ENCODE data around the gene TMEM165. TPM values are rescaled to one million over a fixed set of nuclear protein-coding genes. Genes with fewer than 3 reads are reported as not detected.

The TMEM165 gene
- total RNA-seq, 1 donor from 2014 or later, result 211 TPM

- DNase-seq (ENCODE audit: low spot score), result no peak
Observed at GRCh38 chr4:55399581-55399980, 3.8 kb downstream of the TMEM165 start.

DNA sequence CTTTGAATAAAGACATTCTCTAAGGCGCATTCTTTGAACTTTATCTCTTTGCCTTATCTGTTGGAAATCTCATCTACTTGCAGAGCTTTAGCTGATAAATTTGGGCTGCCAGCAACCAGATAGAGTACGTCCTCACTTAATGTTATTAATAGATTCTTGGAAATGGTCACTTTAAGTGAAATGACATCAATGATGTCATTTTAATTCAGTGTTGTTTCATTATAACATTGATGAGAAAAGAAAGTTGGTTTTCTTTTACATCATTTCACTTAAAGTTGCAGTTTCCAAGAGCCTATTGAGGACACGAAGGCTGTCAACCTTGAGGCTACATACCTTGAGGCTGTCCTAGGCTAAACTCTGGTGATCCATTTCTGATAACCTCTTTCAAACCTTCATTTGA, 9.3 kb downstream of the TMEM165 start:
- no peak for DNase-seq (ENCODE audit: low spot score)

GRCh38 chr4:55406545-55406944, 10.8 kb downstream of the TMEM165 start:
- DNase-seq (ENCODE audit: low spot score), result no peak

- no peak for DNase-seq (ENCODE audit: low spot score)
Observed at GRCh38 chr4:55407119-55407518, 11.4 kb downstream of the TMEM165 start.

- no peak for DNase-seq (ENCODE audit: low spot score)
Observed at GRCh38 chr4:55407764-55408163, 12.0 kb downstream of the TMEM165 start.

DNA sequence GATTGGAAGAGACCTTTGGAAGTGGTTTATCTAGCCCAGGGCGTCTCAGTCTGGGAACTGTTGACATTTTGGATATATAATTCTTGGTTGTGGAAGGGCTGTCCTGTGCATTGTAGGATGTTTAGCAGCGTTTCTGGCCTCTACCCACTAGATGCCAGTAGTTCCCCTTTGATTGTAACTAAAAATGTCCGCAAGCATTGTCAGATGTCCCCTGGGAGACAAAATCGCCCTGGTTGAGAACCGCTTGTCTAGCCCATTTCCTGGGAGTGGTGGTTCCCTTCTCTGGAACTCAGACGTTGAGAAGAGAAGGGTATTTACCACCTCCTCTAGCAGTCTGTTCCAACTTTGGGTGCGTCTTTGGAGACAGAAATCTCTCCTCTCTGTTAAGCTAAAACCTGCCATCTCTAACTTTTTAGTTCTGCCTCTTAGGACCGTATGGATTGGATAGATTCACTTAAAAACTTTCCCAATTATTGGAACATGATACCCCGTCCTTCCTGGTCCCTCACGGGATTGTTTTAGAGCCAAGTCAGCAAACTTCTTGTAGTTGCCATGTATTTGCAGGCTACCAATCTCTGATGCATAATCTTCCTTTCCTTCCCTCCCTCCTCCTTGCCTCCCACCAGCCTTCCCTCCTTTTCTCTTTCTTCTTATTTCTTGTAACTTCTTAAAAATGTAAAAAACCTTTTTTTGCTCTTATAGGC, 13.9 kb downstream of the TMEM165 start:
- no peak for DNase-seq (ENCODE audit: low spot score)

DNA sequence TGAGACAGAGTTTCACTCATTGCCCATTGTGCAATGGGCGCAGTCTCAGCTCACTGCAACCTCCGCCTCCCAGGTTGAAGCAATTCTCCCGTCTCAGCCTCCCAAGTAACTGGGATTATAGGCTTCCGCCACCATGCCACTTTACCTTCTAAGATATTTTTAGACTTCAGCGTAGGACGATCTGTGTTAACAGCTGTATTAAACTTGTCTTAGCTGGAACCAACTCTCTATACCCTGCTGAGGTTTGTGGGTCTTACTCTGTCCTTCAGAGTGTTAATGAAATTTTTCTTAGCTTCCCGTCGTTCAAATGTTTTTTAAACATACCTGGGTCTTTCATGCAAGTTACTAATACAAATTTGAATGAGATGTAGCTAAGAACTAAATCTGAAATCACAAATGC, 14.7 kb downstream of the TMEM165 start:
- no peak for DNase-seq (ENCODE audit: low spot score)

DNA sequence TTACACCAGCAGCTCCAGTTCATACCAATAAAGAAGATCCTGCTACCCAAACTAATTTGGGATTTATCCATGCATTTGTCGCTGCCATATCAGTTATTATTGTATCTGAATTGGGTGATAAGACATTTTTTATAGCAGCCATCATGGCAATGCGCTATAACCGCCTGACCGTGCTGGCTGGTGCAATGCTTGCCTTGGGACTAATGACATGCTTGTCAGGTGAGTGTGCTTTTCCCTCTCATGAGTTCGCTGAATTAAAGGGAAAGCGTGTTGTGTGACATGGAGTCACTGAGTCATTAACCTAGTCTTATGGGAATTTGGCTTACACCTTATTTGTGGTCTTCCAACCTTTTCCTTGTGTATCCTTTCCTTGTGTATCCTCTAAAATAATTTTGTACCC, 15.9 kb downstream of the TMEM165 start:
- no peak for DNase-seq (ENCODE audit: low spot score)

GRCh38 chr4:55416176-55416575, 20.4 kb downstream of the TMEM165 start:
- DNase-seq (ENCODE audit: low spot score), result no peak

DNA sequence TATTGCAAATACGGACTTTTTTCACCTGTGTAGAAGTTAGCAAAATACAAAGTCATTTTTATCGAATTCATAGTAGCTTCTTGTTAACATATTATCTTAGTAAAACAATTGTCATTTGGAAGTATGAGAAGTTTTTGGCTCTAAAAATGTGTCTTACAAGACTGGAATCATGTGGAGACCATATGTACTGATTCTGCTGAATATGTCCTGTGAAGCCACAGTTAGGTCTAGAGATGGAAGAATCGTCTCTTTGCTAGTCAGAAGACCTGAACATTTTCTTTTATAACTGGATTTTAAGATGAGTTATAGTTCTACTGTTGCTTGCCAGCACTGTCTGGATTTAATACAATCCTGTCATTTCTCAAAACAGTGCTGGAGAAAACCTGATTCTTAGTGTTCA, 29.0 kb downstream of the TMEM165 start:
- no peak for DNase-seq (ENCODE audit: low spot score)

- DNase-seq (ENCODE audit: low spot score), result no peak
Observed at GRCh38 chr4:55431710-55432336, 36.1 kb downstream of the TMEM165 start.

GRCh38 chr4:55435141-55435841, 39.5 kb downstream of the TMEM165 start:
- DNase-seq (ENCODE audit: low spot score), result no peak

- no peak for DNase-seq (ENCODE audit: low spot score)
Observed at GRCh38 chr4:55437356-55437796, 41.6 kb downstream of the TMEM165 start.

GRCh38 chr4:55437823-55438222, 42.1 kb downstream of the TMEM165 start:
- DNase-seq (ENCODE audit: low spot score), result no peak

- no peak for DNase-seq (ENCODE audit: low spot score)
Observed at GRCh38 chr4:55438314-55438713, 42.6 kb downstream of the TMEM165 start.

DNA sequence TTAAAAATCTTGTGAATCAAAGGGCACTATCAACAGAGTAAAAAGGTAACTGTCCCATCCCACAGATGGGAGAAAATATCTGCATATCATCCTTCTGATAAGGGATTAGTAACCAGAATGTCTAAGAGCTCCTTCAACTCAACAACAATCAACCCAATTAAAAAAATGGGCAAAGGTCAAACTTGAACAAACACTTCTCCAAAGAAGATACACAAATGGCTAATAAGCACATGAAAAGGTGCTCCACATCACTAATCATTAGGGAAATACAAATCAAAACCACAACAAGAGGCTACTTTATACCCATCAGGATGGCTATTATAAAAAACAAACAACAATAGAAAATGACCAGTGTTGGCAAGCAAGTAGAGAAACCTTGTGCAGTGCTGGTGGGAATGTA, 43.3 kb downstream of the TMEM165 start:
- DNase-seq (ENCODE audit: low spot score), result no peak

DNA sequence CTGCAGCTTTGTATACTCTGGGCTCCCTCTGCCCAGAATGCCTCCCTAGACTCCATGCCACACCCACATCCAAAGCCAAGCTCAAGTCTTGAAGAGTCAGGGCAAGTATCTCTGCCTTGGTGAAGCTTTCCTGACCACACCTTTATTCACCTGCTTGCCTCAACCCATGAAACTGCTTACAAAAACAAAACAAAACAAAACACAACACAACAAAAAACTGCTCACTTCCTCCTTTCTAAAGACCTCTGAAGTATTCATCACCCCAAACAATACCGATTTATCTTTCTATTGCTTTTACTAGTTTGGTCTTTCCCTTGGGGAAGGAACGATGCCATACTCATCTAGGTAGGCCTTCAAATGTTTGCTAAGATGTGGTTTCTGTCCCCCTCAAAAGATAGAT, 45.0 kb downstream of the TMEM165 start:
- DNase-seq (ENCODE audit: low spot score), result no peak

- no peak for DNase-seq (ENCODE audit: low spot score)
Observed at GRCh38 chr4:55442541-55442940, 46.8 kb downstream of the TMEM165 start.

- no peak for DNase-seq (ENCODE audit: low spot score)
Observed at GRCh38 chr4:55444827-55445226, 49.1 kb downstream of the TMEM165 start.

- no peak for DNase-seq (ENCODE audit: low spot score)
Observed at GRCh38 chr4:55445921-55446577, 50.3 kb downstream of the TMEM165 start.

- DNase-seq (ENCODE audit: low spot score), result no peak
Observed at GRCh38 chr4:55446578-55446922, 50.8 kb downstream of the TMEM165 start.

DNA sequence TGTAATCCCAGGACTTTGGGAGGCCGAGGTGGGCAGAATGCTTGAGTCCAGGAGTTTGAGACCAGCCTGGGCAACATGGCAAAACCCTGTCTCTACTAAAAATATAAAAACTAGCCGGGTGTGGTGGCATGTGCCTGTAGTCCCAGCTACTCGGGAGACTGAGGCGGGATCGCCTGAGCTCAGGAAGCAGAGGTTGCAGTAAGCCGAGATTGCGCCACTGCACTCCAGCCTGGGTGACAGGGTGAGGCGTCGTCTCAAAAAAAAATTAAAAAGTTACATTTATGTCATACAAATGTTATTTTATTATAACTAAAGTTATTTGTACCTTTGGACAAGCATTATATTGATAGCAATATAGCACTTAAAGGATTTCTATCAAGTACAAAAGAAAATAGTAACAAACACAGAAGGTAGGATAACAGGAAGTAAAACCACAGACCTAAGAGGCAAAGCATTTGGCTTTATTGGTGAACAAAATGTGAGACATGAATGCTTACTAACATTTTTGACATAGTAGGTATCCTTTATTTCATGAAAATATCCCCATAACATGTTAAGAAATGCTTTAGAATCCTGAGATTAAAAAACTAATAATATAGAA, 51.5 kb downstream of the TMEM165 start:
- no peak for DNase-seq (ENCODE audit: low spot score)
